ENCODE results near the gene SMIM35.
A peak's percentile ranks its signal among the peaks of the same experiment; 100 is the strongest.
"Not testable (repeated sequence)": the region's sequence is repeated elsewhere in the genome, so short reads cannot be mapped to it uniquely, and the experiment has no call there.

SMIM35 gene

GRCh38 chr11:117980720-117981119 is 106.0 kb downstream of the SMIM35 start:
- Histone ChIP-seq H3K36me3 (replicated peaks; ENCODE audit: low read depth, low read length) (peaks cover 49% of the 10 kb centered on the region), H4K20me1 (ENCODE audit: insufficient read depth, low read length) (no peaks in the 10 kb centered on the region), H3K4me2 (ENCODE audit: low read length) (peak overlapping the region; percentile 50), H3K4me3 (ENCODE audit: low read length) (peak overlapping the region; percentile 6; the same call in 1 of the 2 replicates), H3K79me2 (ENCODE audit: low read length) (peaks cover 26% of the 10 kb centered on the region), H3K9ac (ENCODE audit: low read length) (peak overlapping the region; percentile 45; the same call in 1 of the 2 replicates), H3K4me1 (ENCODE audit: low read length) (peaks cover 53% of the 10 kb centered on the region), H3K9me3 (ENCODE audit: insufficient read depth, low read length) (no peaks in the 10 kb centered on the region), H3K27ac (ENCODE audit: low read length) (peak overlapping the region; percentile 62), H2AFZ (ENCODE audit: low read depth, low read length) (no peak overlapping the region), H3K27me3 (ENCODE audit: low read depth, low read length) (no peaks in the 10 kb centered on the region)
- no peak for TF ChIP-seq EZH2phosphoT487 (IDR thresholded peaks at IDR 0.05; ENCODE audit: low read depth)
- no peak for TF ChIP-seq CTCF (IDR thresholded peaks at IDR 0.05; ENCODE audit: low read depth, low read length)

GRCh38 chr11:117980280-117980679 is 106.5 kb downstream of the SMIM35 start:
- H2AFZ ChIP-seq (ENCODE audit: low read depth, low read length): no peak overlapping the region
- H3K36me3 ChIP-seq (replicated peaks; ENCODE audit: low read depth, low read length): peaks cover 53% of the 10 kb centered on the region
- TF ChIP-seq CTCF (IDR thresholded peaks at IDR 0.05; ENCODE audit: low read depth, low read length) (no peak), EZH2phosphoT487 (IDR thresholded peaks at IDR 0.05; ENCODE audit: low read depth) (no peak)
- peak overlapping the region; percentile 62 for H3K27ac ChIP-seq (ENCODE audit: low read length)
- H3K79me2 ChIP-seq (ENCODE audit: low read length): peaks cover 22% of the 10 kb centered on the region
- peaks cover 53% of the 10 kb centered on the region for H3K4me1 ChIP-seq (ENCODE audit: low read length)
- no peaks in the 10 kb centered on the region for H3K9me3 ChIP-seq (ENCODE audit: insufficient read depth, low read length)
- H3K9ac ChIP-seq (ENCODE audit: low read length): peak overlapping the region; percentile 45; the same call in 1 of the 2 replicates
- H3K27me3 ChIP-seq (ENCODE audit: low read depth, low read length): no peaks in the 10 kb centered on the region
- peak overlapping the region; percentile 50 for H3K4me2 ChIP-seq (ENCODE audit: low read length)
- peak overlapping the region; percentile 6; the same call in 1 of the 2 replicates for H3K4me3 ChIP-seq (ENCODE audit: low read length)
- no peaks in the 10 kb centered on the region for H4K20me1 ChIP-seq (ENCODE audit: insufficient read depth, low read length)

- Histone ChIP-seq H3K9me3 (ENCODE audit: insufficient read depth, low read length) (no peaks in the 10 kb centered on the region), H3K4me2 (ENCODE audit: low read length) (peak overlapping the region; percentile 50), H3K79me2 (ENCODE audit: low read length) (peaks cover 16% of the 10 kb centered on the region), H2AFZ (ENCODE audit: low read depth, low read length) (no peak overlapping the region), H3K4me3 (ENCODE audit: low read length) (no peak overlapping the region; the same call in 1 of the 2 replicates), H3K4me1 (ENCODE audit: low read length) (peaks cover 46% of the 10 kb centered on the region), H3K27ac (ENCODE audit: low read length) (peak overlapping the region; percentile 62), H3K27me3 (ENCODE audit: low read depth, low read length) (no peaks in the 10 kb centered on the region), H4K20me1 (ENCODE audit: insufficient read depth, low read length) (no peaks in the 10 kb centered on the region), H3K9ac (ENCODE audit: low read length) (peak overlapping the region; percentile 45; the same call in 1 of the 2 replicates), H3K36me3 (replicated peaks; ENCODE audit: low read depth, low read length) (peaks cover 48% of the 10 kb centered on the region)
- TF ChIP-seq EZH2phosphoT487 (IDR thresholded peaks at IDR 0.05; ENCODE audit: low read depth) (no peak), CTCF (IDR thresholded peaks at IDR 0.05; ENCODE audit: low read depth, low read length) (no peak)
Observed at GRCh38 chr11:117979481-117980211, 107.1 kb downstream of the SMIM35 start.

GRCh38 chr11:117978991-117979390 is 107.8 kb downstream of the SMIM35 start:
- Histone ChIP-seq H3K36me3 (replicated peaks; ENCODE audit: low read depth, low read length) (peaks cover 41% of the 10 kb centered on the region), H3K4me1 (ENCODE audit: low read length) (peaks cover 40% of the 10 kb centered on the region), H2AFZ (ENCODE audit: low read depth, low read length) (no peak overlapping the region), H3K27me3 (ENCODE audit: low read depth, low read length) (no peaks in the 10 kb centered on the region), H3K4me3 (ENCODE audit: low read length) (no peak overlapping the region), H3K27ac (ENCODE audit: low read length) (no peak overlapping the region), H3K4me2 (ENCODE audit: low read length) (no peak overlapping the region), H3K9me3 (ENCODE audit: insufficient read depth, low read length) (no peaks in the 10 kb centered on the region), H3K79me2 (ENCODE audit: low read length) (peaks cover 9% of the 10 kb centered on the region), H3K9ac (ENCODE audit: low read length) (peak overlapping the region; percentile 45; the same call in 1 of the 2 replicates), H4K20me1 (ENCODE audit: insufficient read depth, low read length) (no peaks in the 10 kb centered on the region)
- no peak for TF ChIP-seq CTCF (IDR thresholded peaks at IDR 0.05; ENCODE audit: low read depth, low read length)
- TF ChIP-seq EZH2phosphoT487 (IDR thresholded peaks at IDR 0.05; ENCODE audit: low read depth): no peak

- H4K20me1 ChIP-seq (ENCODE audit: insufficient read depth, low read length); H3K4me3 ChIP-seq (ENCODE audit: low read length); H3K9ac ChIP-seq (ENCODE audit: low read length); H3K27me3 ChIP-seq (ENCODE audit: low read depth, low read length); H3K9me3 ChIP-seq (ENCODE audit: insufficient read depth, low read length); H3K27ac ChIP-seq (ENCODE audit: low read length); H2AFZ ChIP-seq (ENCODE audit: low read depth, low read length); H3K79me2 ChIP-seq (ENCODE audit: low read length); H3K4me2 ChIP-seq (ENCODE audit: low read length): not testable (repeated sequence)
- Histone ChIP-seq H3K4me1 (ENCODE audit: low read length) (peaks cover 34% of the 10 kb centered on the region), H3K36me3 (replicated peaks; ENCODE audit: low read depth, low read length) (peaks cover 35% of the 10 kb centered on the region)
Observed at GRCh38 chr11:117978291-117978910, 108.4 kb downstream of the SMIM35 start.
